ENCODE results near the gene SMYD3.

DNA sequence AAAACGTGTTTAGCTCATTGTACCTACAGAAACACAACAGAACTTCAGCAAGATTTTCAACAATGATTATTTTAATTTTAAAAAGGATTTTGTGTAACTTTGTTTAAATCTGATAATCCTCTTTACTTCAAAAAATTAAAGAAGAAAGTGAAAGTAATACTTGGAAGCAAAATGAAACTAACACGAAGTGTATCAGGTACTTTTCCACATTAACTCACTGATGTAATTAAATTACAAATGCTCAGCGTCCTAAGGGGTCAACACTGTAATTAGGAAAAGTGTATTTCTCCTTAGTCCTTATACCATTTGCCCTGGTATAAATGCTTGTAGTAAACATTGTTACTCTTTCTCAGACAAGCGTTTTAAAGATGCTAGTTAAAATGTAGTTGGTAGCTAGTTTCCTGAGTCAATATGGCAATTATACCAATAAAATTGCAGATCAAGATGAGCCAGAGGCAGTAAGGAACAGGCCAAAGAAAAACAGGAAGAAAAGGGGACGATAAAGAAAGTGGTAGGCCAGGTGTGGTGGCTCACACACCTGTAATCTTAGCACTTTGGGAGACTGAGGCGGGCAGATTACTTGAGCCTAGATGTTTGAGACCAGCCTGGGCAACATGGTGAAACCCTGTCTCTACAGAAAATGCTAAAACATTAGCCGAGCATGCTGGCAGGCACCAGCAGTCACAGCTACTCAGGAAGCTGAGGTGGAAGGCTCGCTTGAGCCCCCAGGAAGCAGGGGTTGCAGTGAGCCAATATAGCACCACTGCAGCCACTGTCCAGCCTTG, 553.0 kb downstream of the SMYD3 start:
- TF ChIP-seq POLR2A (IDR thresholded peaks at IDR 0.05), result no peak
- no peak for TF ChIP-seq CTCF (IDR thresholded peaks at IDR 0.05)

Data from adrenal gland (tissue), 5 donors.